Measurements from ENCODE around the gene STX12.

The STX12 gene

DNA sequence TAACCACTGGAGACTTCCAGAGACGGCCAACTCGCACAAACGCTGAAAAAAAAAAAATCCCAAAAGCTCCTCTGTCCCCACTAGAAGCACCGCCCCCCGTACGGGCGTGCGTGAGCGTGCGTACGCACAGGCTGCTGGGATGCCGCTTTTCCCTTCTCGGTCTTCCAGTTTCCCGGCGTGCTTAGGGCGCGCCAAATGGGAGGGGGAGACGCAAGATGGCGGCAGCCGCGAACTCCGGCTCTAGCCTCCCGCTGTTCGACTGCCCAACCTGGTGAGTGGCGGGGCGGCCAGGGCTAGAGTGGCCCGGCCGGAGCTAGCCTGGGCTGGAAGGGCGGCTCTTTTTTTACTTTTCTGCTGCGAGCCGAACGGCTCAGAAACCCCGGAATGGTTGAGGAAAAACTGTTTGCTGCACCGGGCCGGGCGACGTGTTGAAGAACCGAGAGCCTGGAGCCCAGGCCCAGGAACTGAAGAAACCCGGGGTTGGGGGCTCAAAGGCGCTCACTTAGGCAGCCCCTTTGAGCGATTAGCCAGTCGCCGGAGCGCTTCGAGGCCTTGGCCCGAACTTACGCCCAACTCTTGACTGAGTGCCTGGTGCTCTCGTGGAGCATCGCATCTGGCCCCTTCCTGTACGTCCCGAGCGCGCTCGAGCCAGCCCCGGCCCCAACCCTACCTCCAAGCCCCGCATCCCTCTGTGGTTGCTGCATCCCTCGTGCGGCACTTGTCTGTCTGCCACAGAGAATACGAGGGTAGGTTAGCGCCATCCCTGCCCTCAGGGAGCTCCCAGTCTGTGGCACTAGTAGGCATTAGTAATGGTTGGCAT, 57.8 kb downstream of the STX12 start, which contains the start of gene PPP1R8:
TSS of gene PPP1R8 (plus strand) at position 162 of the 820 bp plus-strand sequence. CDS start at position 216, 54 bp downstream.
- Mint-ChIP-seq H3K9me3 (no peaks in the 10 kb centered on the region), H3K27ac (peak within 1 kb of the TSS; percentile 98 to 99 (median 98)), H3K4me1 (peaks cover 15% of the 10 kb centered on the region), H3K27me3 (ENCODE audit: low read depth) (no peaks in the 10 kb centered on the region), H3K4me3 (peak within 1 kb of the TSS; percentile 95 to 96 (median 95)), H3K36me3 (ENCODE audit: low read depth) (peaks cover 17% of the 10 kb centered on the region)
- no peak for TF ChIP-seq CTCF (IDR thresholded peaks at IDR 0.05; ENCODE audit: unreplicated experiment in 3 of 3)

DNA sequence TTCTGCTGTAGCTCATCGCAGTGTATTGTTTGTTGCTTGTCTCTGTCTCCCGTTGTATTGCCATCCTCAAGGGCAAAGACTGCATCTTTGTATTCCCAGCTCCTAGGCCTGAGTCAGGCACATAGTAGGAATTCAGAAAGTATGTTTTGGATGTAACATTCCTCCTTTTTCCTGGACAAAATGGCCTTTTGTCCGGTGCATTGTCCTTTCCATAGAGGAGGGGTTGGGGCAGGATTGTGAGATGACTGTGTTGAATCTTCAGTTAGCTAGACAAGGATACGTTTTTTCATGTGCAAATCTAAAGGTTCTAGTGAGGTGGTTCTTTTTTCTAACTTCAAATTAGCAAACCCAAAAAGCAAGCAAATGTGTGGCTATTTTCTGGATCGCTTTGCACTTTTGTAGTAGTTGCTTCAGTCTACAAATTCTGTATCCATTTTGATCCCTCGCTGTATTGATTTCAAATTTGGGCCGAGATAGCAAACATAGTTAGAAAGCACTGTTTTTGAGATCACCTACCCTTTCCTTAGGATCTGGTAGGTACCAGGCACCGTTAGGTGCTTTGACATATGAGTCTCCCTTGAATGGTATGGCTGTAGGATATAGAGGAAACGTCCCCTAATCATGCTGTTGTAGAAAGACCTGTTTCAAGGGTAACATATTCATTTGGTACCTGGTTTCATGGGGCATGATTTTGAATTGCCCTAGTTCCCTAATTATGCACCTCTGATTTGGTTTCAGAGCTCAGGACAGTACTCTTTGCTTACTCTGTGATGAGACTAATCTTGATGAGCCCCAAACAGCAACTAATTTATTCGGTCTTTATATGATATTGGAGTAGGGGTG, 58.8 kb downstream of the STX12 start:
- peak overlapping the region; percentile 95 to 96 (median 95) for H3K4me3 Mint-ChIP-seq
- H3K27me3 Mint-ChIP-seq (ENCODE audit: low read depth) = no peaks in the 10 kb centered on the region
- peaks cover 21% of the 10 kb centered on the region for H3K36me3 Mint-ChIP-seq (ENCODE audit: low read depth)
- no peak for TF ChIP-seq CTCF (IDR thresholded peaks at IDR 0.05; ENCODE audit: unreplicated experiment in 3 of 3)
- peak overlapping the region; percentile 98 to 99 (median 98) for H3K27ac Mint-ChIP-seq
- peaks cover 15% of the 10 kb centered on the region for H3K4me1 Mint-ChIP-seq
- H3K9me3 Mint-ChIP-seq = no peaks in the 10 kb centered on the region

DNA sequence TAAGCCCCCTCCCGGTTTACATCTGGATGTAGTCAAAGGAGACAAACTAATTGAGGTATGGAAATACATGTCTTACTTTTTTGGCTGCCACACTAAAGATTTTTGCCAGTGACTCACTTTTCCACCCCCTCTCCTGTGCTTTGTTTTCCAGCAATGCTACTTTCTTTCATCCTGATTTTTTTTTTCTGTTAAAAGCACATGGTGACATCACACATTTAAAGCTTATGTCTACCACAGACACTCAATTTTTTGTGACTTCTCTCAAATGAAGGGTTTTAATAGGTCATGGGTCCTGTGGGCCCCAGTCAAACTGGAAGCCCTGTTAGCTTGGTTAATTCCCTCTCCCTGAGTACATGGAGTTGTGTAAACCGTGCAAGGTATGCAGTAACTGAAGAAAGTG, 59.7 kb downstream of the STX12 start:
- no peak overlapping the region for H3K27ac Mint-ChIP-seq
- H3K4me3 Mint-ChIP-seq = peak overlapping the region; percentile 95 to 96 (median 95)
- no peaks in the 10 kb centered on the region for H3K27me3 Mint-ChIP-seq (ENCODE audit: low read depth)
- peaks cover 21% of the 10 kb centered on the region for H3K36me3 Mint-ChIP-seq (ENCODE audit: low read depth)
- H3K4me1 Mint-ChIP-seq = peaks cover 15% of the 10 kb centered on the region
- no peaks in the 10 kb centered on the region for H3K9me3 Mint-ChIP-seq
- no peak for TF ChIP-seq CTCF (IDR thresholded peaks at IDR 0.05; ENCODE audit: unreplicated experiment in 3 of 3)

DNA sequence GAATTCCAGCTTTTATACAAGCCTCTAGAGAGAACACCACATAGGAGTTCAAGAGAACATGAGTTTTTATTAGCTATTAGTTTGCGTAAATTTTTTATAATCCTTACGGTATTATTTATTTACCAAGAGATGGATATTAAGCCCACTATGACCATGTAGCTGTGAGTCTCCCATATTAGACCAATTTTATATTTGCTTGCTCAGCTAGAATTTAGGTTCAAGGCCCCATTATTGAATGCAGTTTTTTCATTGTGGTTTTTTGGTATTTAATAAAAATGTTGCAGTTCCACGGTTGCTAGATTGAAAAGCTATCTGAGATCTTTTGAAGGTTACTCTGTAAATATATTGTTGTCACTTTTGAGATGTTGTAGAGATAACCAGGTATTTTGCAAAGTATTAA, 60.5 kb downstream of the STX12 start:
- Mint-ChIP-seq H3K9me3 (no peaks in the 10 kb centered on the region), H3K27me3 (ENCODE audit: low read depth) (no peaks in the 10 kb centered on the region), H3K4me3 (peak overlapping the region in 1 of 3 experiments; percentile 30), H3K4me1 (peaks cover 15% of the 10 kb centered on the region), H3K36me3 (ENCODE audit: low read depth) (peaks cover 21% of the 10 kb centered on the region), H3K27ac (no peak overlapping the region)
- no peak for TF ChIP-seq CTCF (IDR thresholded peaks at IDR 0.05; ENCODE audit: unreplicated experiment in 3 of 3)

- no peak for TF ChIP-seq CTCF (IDR thresholded peaks at IDR 0.05; ENCODE audit: unreplicated experiment in 3 of 3)
- Mint-ChIP-seq H3K4me1 (peaks cover 15% of the 10 kb centered on the region), H3K9me3 (no peaks in the 10 kb centered on the region), H3K4me3 (no peak overlapping the region), H3K27me3 (ENCODE audit: low read depth) (no peaks in the 10 kb centered on the region), H3K27ac (no peak overlapping the region), H3K36me3 (ENCODE audit: low read depth) (peaks cover 33% of the 10 kb centered on the region)
Measured at GRCh38 chr1:27835046-27835445, 62.0 kb downstream of the STX12 start.
